ENCODE data around the gene ESM1.
"Not testable (repeated sequence)": the region's sequence is repeated elsewhere in the genome, so short reads cannot be mapped to it uniquely, and the experiment has no call there.

Gene ESM1

GRCh38 chr5:54985301-54986268 lies at the start of gene ESM1:
Gene ESM1, minus strand, starts transcription at chr5:54985593. Its CDS starts 76 bp downstream, at chr5:54985517.
- DNase-seq = no peak

- DNase-seq = no peak
These were observed 48.2 kb upstream of the ESM1 start for GRCh38 chr5:55033568-55033967.

- no peak for DNase-seq
These were observed 46.1 kb upstream of the ESM1 start for GRCh38 chr5:55031492-55031891.

- DNase-seq = no peak
These were observed 45.4 kb upstream of the ESM1 start for GRCh38 chr5:55030676-55031369.

GRCh38 chr5:55030220-55030619 lies 44.8 kb upstream of the ESM1 start:
- DNase-seq = no peak

- DNase-seq = peak; percentile 8 to 15
These were observed 42.2 kb upstream of the ESM1 start for GRCh38 chr5:55027595-55027994.

GRCh38 chr5:55022450-55022849 lies 37.1 kb upstream of the ESM1 start:
- no peak for DNase-seq

GRCh38 chr5:55021821-55022220 lies 36.4 kb upstream of the ESM1 start:
- no peak for DNase-seq

- DNase-seq = no peak
These were observed 36.0 kb upstream of the ESM1 start for GRCh38 chr5:55021410-55021809.

- DNase-seq = not testable (repeated sequence)
These were observed 24.8 kb upstream of the ESM1 start for GRCh38 chr5:55010149-55010548.

GRCh38 chr5:55004729-55005128 lies 19.3 kb upstream of the ESM1 start:
- DNase-seq = no peak

- no peak for DNase-seq
These were observed 18.2 kb upstream of the ESM1 start for GRCh38 chr5:55003432-55004065.

GRCh38 chr5:55002166-55002565 lies 16.8 kb upstream of the ESM1 start:
- not testable (repeated sequence) for DNase-seq

GRCh38 chr5:54997081-54997480 lies 11.7 kb upstream of the ESM1 start:
- DNase-seq = no peak

- no peak for DNase-seq
These were observed 11.1 kb upstream of the ESM1 start for GRCh38 chr5:54996466-54996865.

GRCh38 chr5:54995168-54995567 lies 9.8 kb upstream of the ESM1 start:
- DNase-seq = no peak

GRCh38 chr5:54994628-54995027 lies 9.2 kb upstream of the ESM1 start:
- no peak for DNase-seq

- DNase-seq = no peak
These were observed 7.9 kb upstream of the ESM1 start for GRCh38 chr5:54993318-54993717.

- no peak for DNase-seq
These were observed 6.0 kb upstream of the ESM1 start for GRCh38 chr5:54991416-54991815.

- DNase-seq = no peak
These were observed 5.5 kb upstream of the ESM1 start for GRCh38 chr5:54990841-54991258.

GRCh38 chr5:54988817-54989216 lies 3.4 kb upstream of the ESM1 start:
- DNase-seq = no peak

- no peak for DNase-seq
These were observed 2.8 kb upstream of the ESM1 start for GRCh38 chr5:54988218-54988617.

- no peak for DNase-seq
These were observed 869 bp upstream of the ESM1 start for GRCh38 chr5:54986269-54986654.

- DNase-seq = no peak
These were observed 3.5 kb downstream of the ESM1 start for GRCh38 chr5:54981928-54982327.
